Transverse colon (tissue), 3 donors: Measurements from ENCODE around the gene ITGA6.

ENCODE experiments used
- POLR2A ChIP-seq: fragments of 450-650 bp; IDR thresholded peaks from one replicate; pipeline ENCODE4 v1.6.1; 2016; ENCODE audit warnings: antibody characterized with exemption, mild to moderate bottlenecking, moderate library complexity
- TF ChIP-seq, protein P1 (sequence below), 5 experiments: fragments of 200-600 bp in 3 of 5; fragments of 450-650 bp in 2 of 5; sonication (generic) in 3 of 5; IDR thresholded peaks; 1 replicate in 2 of 5; 2 replicates in 3 of 5; pipeline ENCODE4 v1.5.1; 2016 to 2017; ENCODE audit warnings: antibody characterized with exemption in 5 of 5, inconsistent platforms in 3 of 5, mild to moderate bottlenecking in 2 of 5, moderate library complexity in 1 of 5

DNA sequence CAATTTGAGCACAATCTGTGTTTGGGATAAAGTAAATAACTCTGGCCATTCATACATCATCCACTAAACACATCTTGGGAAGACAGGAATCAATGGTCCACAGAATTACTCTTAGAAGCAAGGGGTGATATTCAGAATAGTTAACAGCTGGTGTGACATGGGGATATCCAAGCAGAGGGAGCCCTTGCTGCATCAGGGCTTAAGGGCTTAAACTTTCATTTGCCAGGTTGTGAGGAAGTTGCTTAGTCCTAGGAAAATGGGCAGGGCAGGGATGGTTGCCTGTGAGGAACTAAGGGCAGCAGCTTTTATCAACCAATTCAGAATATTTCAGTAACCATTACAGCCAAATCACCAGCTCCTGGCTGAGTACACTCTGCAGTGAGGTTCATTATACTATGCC lies 2.0 kb upstream of the ITGA6 start:
- no peak for TF ChIP-seq POLR2A
- TF ChIP-seq, protein P1, sequence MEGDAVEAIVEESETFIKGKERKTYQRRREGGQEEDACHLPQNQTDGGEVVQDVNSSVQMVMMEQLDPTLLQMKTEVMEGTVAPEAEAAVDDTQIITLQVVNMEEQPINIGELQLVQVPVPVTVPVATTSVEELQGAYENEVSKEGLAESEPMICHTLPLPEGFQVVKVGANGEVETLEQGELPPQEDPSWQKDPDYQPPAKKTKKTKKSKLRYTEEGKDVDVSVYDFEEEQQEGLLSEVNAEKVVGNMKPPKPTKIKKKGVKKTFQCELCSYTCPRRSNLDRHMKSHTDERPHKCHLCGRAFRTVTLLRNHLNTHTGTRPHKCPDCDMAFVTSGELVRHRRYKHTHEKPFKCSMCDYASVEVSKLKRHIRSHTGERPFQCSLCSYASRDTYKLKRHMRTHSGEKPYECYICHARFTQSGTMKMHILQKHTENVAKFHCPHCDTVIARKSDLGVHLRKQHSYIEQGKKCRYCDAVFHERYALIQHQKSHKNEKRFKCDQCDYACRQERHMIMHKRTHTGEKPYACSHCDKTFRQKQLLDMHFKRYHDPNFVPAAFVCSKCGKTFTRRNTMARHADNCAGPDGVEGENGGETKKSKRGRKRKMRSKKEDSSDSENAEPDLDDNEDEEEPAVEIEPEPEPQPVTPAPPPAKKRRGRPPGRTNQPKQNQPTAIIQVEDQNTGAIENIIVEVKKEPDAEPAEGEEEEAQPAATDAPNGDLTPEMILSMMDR (IDR thresholded peaks at IDR 0.05) = no peak
